HepG2 (cell line): ENCODE data around the gene SLC17A9. TPM values are rescaled to one million over a fixed set of nuclear protein-coding genes. Genes with fewer than 3 reads are reported as not detected.

Experiments
- ATF5 ChIP-seq: sonication (generic); formaldehyde crosslinking; IDR thresholded peaks from 2 replicates; pipeline ENCODE4 v1.4.0; 2020; ENCODE audit warnings: mild to moderate bottlenecking, low read depth, missing genetic modification reagents
- CBFB ChIP-seq: sonication (generic); formaldehyde crosslinking; IDR thresholded peaks from 2 replicates; pipeline ENCODE4 v1.4.0; 2020; ENCODE audit warnings: missing genetic modification reagents
- DR1 ChIP-seq: sonication (generic); formaldehyde crosslinking; IDR thresholded peaks from 2 replicates; pipeline ENCODE4 v1.8.0; 2021; ENCODE audit warnings: mild to moderate bottlenecking, missing genetic modification reagents, inconsistent platforms
- ELF1 ChIP-seq: sonication (generic); formaldehyde crosslinking; IDR thresholded peaks from 2 replicates; pipeline ENCODE4 v1.4.0; 2020; ENCODE audit warnings: missing genetic modification reagents
- FOXP1 ChIP-seq, 2 experiments: fragments of 450-650 bp in 1 of 2; IDR thresholded peaks; 2 replicates each; pipeline ENCODE4 v1.6.1; 2017 to 2018; ENCODE audit warnings: antibody characterized with exemption in 1 of 2
- GATAD2A ChIP-seq: IDR thresholded peaks from 2 replicates; pipeline ENCODE4 v1.6.1; 2016
- KDM3A ChIP-seq: IDR thresholded peaks from 2 replicates; pipeline ENCODE4 v1.6.1; 2018; ENCODE audit warnings: low read depth, missing compliant biosample characterization
- LRRFIP1 ChIP-seq: sonication (generic); formaldehyde crosslinking; conservative IDR thresholded peaks from 2 replicates; pipeline ENCODE4 v1.4.0; 2020; ENCODE audit warnings: missing genetic modification reagents
- MTF1 ChIP-seq: sonication (generic); formaldehyde crosslinking; IDR thresholded peaks from 2 replicates; pipeline ENCODE4 v1.5.0; 2020; ENCODE audit warnings: missing genetic modification reagents
- NFKB2 ChIP-seq: sonication (generic); formaldehyde crosslinking; IDR thresholded peaks from 2 replicates; pipeline ENCODE4 v1.4.0; 2020; ENCODE audit warnings: missing genetic modification reagents, borderline replicate concordance
- PHB2 ChIP-seq: fragments of 450-650 bp; IDR thresholded peaks from 2 replicates; pipeline ENCODE4 v1.6.1; 2018; ENCODE audit not compliant: partially characterized antibody
- SALL2 ChIP-seq: sonication (generic); formaldehyde crosslinking; IDR thresholded peaks from 2 replicates; pipeline ENCODE4 v1.8.1; 2023; ENCODE audit warnings: mild to moderate bottlenecking, missing genetic modification reagents, inconsistent platforms
- SMAD9 ChIP-seq: sonication (generic); formaldehyde crosslinking; IDR thresholded peaks from 2 replicates; pipeline ENCODE4 v1.5.1; 2020; ENCODE audit warnings: mild to moderate bottlenecking, missing genetic modification reagents
- TAF1 ChIP-seq: sonication (generic); formaldehyde crosslinking; IDR thresholded peaks from 2 replicates; pipeline ENCODE4 v1.4.0; 2020; ENCODE audit warnings: missing genetic modification reagents
- THAP9 ChIP-seq: sonication (generic); formaldehyde crosslinking; IDR thresholded peaks from 2 replicates; pipeline ENCODE4; 2020; ENCODE audit warnings: missing genetic modification reagents, mild to moderate bottlenecking, borderline replicate concordance
- ZBTB20 ChIP-seq: sonication (generic); formaldehyde crosslinking; IDR thresholded peaks from 2 replicates; pipeline ENCODE4 v1.8.1; 2023; ENCODE audit warnings: missing genetic modification reagents, low read depth, mild to moderate bottlenecking, borderline replicate concordance
- ZNF337 ChIP-seq: sonication (generic); formaldehyde crosslinking; IDR thresholded peaks from 2 replicates; pipeline ENCODE4 v1.5.1; 2020; ENCODE audit warnings: missing genetic modification reagents, low read depth, mild to moderate bottlenecking, borderline replicate concordance
- ZNF354B ChIP-seq: sonication (generic); formaldehyde crosslinking; IDR thresholded peaks from 2 replicates; pipeline ENCODE4 v1.8.0; 2022; ENCODE audit warnings: mild to moderate bottlenecking, missing genetic modification reagents
- ZNF570 ChIP-seq: sonication (generic); formaldehyde crosslinking; IDR thresholded peaks from 2 replicates; pipeline ENCODE4 v1.4.0; 2020; ENCODE audit warnings: mild to moderate bottlenecking, missing genetic modification reagents, borderline replicate concordance
- polyA plus RNA-seq, 8 experiments: library from polyadenylated mRNA; depleted of rRNA in 3 of 8; stranded (reverse) in 7 of 8; unstranded in 1 of 8; fragments of >200 nt; fragmentation: Illumina TruSeq in 4 of 8; extraction: Trizol in 4 of 8; gene quantifications; 2 replicates each; pipeline versions ENCODE4 v1.2.1 to v1.2.3, GENCODE V29; 2011 to 2016; ENCODE audit warnings: low read depth in 4 of 8, missing spikeins in 1 of 8, mixed read lengths in 1 of 8; ENCODE audit not compliant: insufficient read depth in 1 of 8
- total RNA-seq, 5 experiments: library from RNA; depleted of rRNA; stranded (reverse); fragments of >200 nt; fragmentation: Illumina TruSeq; extraction: Trizol; gene quantifications; 2 replicates each; pipeline ENCODE4 v1.2.3, GENCODE V29; 2016; ENCODE audit warnings: low read depth in 1 of 5
- TF ChIP-seq, protein P1 (sequence below): sonication (generic); formaldehyde crosslinking; IDR thresholded peaks from 2 replicates; pipeline ENCODE4 v1.5.0; 2020; ENCODE audit warnings: missing genetic modification reagents, mild to moderate bottlenecking, borderline replicate concordance
- TF ChIP-seq, protein P2 (sequence below): IDR thresholded peaks from 2 replicates; pipeline ENCODE4 v1.6.1; 2016; ENCODE audit warnings: missing biosample characterization, missing genetic modification reagents, low read depth

The SLC17A9 gene
- total and polyA plus RNA-seq, 2 of the 13 experiments (the other 11 are each of a cell fraction or from before 2014, with no cell fraction given): 110 to 191 TPM

GRCh38 chr20:62929051-62929538 is 23.4 kb upstream of the SLC17A9 start (continued):
- TF ChIP-seq ZNF337 (CRISPR knock-in tag) (no peak), PHB2 (no peak), FOXP1 (IDR thresholded peaks at IDR 0.05) (no peak), FOXP1 (CRISPR knock-in tag; IDR thresholded peaks at IDR 0.05) (no peak), ATF5 (CRISPR knock-in tag) (no peak), NFKB2 (CRISPR knock-in tag) (no peak), TAF1 (CRISPR knock-in tag) (no peak), SMAD9 (CRISPR knock-in tag) (no peak), ZBTB20 (no peak), GATAD2A (CRISPR knock-in tag) (0 out of 2 replicates have a peak, but pooled peaks have one; percentile 23), MTF1 (CRISPR knock-in tag) (no peak), ZNF570 (CRISPR knock-in tag) (no peak), ELF1 (CRISPR knock-in tag) (peak; percentile 59; the same call in 1 of the 2 replicates), KDM3A (CRISPR knock-in tag) (no peak), CBFB (CRISPR knock-in tag) (no peak), THAP9 (no peak), LRRFIP1 (CRISPR knock-in tag) (no peak), DR1 (CRISPR knock-in tag) (no peak), ZNF354B (no peak), SALL2 (CRISPR knock-in tag) (no peak)
- TF ChIP-seq, protein P1, sequence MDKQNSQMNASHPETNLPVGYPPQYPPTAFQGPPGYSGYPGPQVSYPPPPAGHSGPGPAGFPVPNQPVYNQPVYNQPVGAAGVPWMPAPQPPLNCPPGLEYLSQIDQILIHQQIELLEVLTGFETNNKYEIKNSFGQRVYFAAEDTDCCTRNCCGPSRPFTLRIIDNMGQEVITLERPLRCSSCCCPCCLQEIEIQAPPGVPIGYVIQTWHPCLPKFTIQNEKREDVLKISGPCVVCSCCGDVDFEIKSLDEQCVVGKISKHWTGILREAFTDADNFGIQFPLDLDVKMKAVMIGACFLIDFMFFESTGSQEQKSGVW (CRISPR knock-in tag): no peak
- TF ChIP-seq, protein P2, sequence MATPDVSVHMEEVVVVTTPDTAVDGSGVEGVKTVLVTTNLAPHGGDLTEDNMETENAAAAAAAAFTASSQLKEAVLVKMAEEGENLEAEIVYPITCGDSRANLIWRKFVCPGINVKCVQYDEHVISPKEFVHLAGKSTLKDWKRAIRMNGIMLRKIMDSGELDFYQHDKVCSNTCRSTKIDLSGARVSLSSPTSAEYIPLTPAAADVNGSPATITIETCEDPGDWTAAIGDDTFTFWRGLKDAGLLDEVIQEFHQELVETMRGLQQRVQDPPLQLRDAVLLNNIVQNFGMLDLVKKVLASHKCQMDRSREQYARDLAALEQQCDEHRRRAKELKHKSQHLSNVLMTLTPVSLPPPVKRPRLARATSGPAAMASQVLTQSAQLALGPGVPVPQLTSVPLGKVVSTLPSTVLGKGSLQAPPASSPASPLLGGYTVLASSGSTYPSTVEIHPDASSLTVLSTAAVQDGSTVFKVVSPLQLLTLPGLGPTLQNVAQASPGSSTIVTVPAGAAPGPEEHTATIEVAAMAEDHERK (CRISPR knock-in tag): no peak
